Measurements from ENCODE around the gene DENND2A.

GRCh38 chr7:140673063-140673773 is 32.6 kb upstream of the DENND2A start:
- TF ChIP-seq CTCF (IDR thresholded peaks at IDR 0.05 in 2 of 3, conservative IDR thresholded peaks at IDR 0.05 in 1 of 3; ENCODE audit: control insufficient read depth in 2 of 3, extremely low read depth in 1 of 3, insufficient read depth in 1 of 3, low read depth in 3 of 3, low read length in 3 of 3): 0 out of 6 replicates have a peak, but pooled peaks of 1 of the 3 experiments have one; percentile 2
- no peak for TF ChIP-seq E4F1 (IDR thresholded peaks at IDR 0.05; ENCODE audit: borderline replicate concordance, partially characterized antibody)
- no peak for TF ChIP-seq YBX1 (IDR thresholded peaks at IDR 0.05)
- peak; percentile 31; the same call in 1 of the 2 replicates for TF ChIP-seq POLR2A (IDR thresholded peaks at IDR 0.05; ENCODE audit: low read depth, low read length)
- no peak for TF ChIP-seq REST (IDR thresholded peaks at IDR 0.05; ENCODE audit: low read depth, low read length)
- no peak for TF ChIP-seq SREBF2 (IDR thresholded peaks at IDR 0.05; ENCODE audit: low read length)
- no peak for TF ChIP-seq RAD21 (IDR thresholded peaks at IDR 0.05; ENCODE audit: insufficient read depth, low read depth, low read length)
- TF ChIP-seq JUNB (IDR thresholded peaks at IDR 0.05): no peak
- no peak for TF ChIP-seq ATF2 (IDR thresholded peaks at IDR 0.05; ENCODE audit: low read length)
- peak in 1 of 2 experiments; percentile 50; a peak in 2 of 4 replicates for TF ChIP-seq BHLHE40 (IDR thresholded peaks at IDR 0.05; ENCODE audit: borderline replicate concordance in 1 of 2, low read depth in 2 of 2, low read length in 1 of 2)
- TF ChIP-seq GATAD2B (conservative IDR thresholded peaks at IDR 0.05; ENCODE audit: low read depth): peak; percentile 79

Data from GM12878 (cell line).